Globus pallidus (tissue), 1 donor: ENCODE measurements around the gene TOX2.

ENCODE experiments used
- DNase-seq: peaks from one replicate; pipeline ENCODE4 v3.0.0-alpha.2; 2015; ENCODE audit warnings: low spot score

The TOX2 gene

DNA sequence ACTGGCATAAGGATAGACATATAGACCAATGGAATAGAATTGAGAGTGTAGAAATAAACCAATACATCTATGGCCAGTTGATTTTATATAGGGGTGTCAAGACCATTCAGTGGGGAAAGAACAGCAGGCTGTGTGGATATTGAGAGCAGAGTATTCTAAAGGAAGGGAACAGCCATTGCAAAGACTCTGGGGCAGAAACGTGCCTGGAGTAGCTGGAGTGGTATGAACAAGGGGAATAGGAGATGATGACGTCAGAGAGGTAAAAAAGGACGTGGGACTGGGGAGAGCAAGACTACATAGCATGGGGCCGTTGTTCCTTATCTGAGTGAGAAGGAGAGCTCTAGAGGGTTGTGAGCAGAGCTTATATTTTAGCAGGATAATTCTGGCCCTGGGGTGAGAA lies 85.2 kb downstream of the TOX2 start:
- DNase-seq, result no peak

DNA sequence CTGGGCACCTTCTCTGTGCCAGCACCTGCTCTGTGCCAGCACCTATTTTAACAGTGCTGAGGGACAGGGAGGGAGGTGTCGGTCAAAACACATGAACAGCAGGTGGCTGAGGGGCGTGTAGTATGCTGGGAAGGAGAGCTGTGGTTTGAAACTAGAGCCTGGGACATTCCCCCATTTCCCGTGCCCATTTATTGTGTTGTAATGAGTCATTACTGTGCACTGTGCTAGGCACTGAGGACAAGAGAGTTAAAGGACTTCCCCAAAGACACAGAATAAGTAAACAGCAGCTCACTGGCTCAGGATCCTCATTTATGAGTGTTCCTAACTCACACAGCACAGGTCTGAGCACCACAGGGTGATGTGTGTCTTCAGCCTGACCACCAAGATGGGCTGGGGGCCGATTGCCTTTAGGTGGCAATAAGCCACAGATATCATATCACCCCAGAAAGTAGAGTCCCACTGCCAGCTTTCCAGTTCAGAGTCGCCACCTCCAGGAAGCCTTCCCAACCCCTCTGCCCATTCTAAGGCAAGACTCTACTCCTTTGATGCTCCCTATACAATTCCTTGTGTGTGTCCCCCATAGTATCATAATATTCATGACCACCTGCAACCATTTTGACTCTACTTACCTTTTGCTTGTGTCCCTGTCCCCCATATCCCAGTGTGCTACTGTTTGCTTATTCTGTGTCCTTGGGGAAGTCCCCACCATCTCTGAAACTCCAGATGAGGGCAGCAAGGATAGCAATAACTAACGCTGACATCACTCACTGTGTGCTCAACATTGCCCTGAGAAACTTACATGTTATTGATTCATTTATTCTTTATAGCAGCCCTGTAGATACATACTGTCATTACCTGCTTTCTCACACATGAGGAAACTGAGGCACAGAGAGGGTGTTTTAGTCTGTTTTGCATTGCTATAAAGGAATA lies 87.3 kb downstream of the TOX2 start:
- no peak for DNase-seq

DNA sequence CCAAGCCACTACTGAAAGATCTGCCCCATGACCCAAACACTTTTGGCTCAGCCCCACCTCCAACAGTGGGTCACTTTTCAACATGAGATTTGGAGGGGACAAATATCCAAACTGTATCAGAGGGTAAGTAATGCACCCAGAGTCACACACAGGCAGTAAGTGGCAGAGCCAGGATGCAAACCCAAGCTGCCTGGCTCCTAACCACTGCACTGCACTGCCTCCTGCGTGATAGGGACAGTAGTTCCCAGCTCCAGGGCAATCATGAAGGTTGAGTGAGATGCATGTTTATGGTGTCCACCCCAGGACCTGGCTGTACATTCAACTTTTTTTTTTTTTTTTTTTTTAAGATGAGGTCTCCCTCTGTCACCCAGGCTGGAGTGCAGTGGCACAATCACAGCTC lies 88.2 kb downstream of the TOX2 start:
- no peak for DNase-seq

DNA sequence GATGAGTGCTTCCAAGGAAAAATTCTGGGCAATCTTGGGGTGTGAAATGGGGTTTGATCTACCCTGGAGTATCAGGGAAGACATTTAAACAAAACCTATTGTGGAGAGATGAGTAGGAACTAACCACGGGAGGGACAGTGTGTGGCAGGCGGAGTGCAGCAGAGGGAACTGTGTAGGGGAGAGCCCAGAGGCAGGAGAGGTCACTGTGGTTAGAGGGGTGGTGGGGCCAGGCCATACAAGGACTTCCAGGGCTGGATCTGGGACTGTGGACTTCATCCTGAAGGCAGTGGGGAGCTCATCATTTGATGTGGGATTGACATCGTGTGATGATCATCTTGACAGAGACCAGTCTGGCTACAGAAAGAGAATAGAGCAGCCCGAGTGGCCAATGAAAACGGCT lies 89.0 kb downstream of the TOX2 start:
- no peak for DNase-seq

DNA sequence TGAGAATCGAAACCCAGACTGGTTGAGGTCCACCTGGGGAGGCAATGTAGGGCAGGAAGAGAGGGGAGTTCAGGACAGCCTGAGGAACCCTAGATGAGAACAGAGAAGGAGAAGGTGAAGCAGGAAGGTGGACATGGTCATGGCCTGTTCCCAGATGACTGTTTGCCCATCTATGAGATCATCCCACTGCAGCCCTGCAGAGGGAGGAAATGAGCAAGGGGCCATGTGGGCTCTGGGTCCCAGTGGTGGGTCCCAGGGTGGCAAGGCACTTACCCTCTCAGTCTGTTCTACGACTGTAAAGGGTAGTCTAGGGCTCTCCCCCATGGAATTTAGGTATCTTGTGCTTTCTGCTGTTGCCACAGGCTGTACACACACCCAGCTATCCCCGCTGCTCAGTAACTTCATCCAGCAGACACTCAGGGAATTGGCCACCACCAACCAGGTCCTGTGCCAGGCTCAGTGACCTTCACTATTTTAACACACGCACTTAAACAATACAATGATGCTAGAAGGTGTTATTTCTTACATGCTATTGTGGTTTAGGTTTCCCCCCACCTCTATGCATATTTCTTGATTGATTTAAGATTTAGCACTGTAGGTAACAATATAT lies 89.8 kb downstream of the TOX2 start:
- no peak for DNase-seq

DNA sequence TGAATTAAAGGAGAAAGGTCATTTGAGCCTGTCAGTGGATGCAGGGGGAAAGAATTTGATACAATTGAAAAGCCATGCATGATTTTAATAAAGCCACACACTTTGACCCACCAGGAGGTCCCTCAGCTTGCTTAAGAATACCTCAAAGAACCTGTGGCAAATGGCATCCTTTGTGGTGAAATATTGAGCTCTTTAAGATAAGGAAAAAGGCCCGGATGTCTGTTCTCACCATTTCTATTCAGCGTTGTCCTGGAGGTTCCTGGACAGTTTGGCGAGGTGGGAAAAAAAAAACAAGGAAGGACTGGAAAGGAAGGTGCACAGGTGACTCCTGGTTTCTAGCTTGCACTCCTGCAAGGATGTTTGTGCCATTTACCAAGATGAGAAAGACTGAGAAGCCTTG lies 91.0 kb downstream of the TOX2 start:
- DNase-seq, result no peak

DNA sequence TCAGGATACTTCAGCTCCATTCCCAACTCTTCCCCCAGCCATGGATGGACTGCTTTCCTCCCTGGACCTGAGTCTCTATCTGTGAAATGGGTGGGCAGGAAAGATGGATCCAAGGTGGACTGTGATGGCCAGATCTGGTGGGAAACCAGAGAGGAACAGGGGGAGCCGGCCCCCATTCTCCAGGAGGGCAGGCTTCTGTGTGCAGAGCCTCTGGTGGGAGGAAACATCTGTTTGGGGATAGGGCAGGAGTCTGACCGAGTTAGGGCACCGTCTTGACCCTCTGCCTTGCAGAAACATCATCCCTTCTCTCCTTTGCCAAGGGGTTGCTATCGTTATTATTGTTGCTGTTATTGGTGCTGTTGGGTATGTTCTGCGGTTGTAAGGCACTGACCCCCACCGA lies 91.5 kb downstream of the TOX2 start:
- no peak for DNase-seq

DNA sequence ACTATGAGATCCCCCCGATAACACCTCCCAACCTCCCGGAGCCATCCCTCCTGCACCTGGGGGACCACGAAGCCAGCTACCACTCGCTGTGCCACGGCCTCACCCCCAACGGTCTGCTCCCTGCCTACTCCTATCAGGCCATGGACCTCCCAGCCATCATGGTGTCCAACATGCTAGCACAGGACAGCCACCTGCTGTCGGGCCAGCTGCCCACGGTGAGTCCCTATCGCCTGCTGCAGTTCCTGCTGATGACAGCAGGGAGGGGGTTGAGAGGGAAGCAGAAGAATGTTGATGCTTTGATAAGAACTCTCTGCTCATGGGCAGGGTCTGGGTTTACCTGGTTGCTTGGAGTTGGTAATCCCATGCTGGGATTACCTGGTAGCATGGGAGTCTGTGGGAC lies 91.9 kb downstream of the TOX2 start:
- DNase-seq, result no peak

DNA sequence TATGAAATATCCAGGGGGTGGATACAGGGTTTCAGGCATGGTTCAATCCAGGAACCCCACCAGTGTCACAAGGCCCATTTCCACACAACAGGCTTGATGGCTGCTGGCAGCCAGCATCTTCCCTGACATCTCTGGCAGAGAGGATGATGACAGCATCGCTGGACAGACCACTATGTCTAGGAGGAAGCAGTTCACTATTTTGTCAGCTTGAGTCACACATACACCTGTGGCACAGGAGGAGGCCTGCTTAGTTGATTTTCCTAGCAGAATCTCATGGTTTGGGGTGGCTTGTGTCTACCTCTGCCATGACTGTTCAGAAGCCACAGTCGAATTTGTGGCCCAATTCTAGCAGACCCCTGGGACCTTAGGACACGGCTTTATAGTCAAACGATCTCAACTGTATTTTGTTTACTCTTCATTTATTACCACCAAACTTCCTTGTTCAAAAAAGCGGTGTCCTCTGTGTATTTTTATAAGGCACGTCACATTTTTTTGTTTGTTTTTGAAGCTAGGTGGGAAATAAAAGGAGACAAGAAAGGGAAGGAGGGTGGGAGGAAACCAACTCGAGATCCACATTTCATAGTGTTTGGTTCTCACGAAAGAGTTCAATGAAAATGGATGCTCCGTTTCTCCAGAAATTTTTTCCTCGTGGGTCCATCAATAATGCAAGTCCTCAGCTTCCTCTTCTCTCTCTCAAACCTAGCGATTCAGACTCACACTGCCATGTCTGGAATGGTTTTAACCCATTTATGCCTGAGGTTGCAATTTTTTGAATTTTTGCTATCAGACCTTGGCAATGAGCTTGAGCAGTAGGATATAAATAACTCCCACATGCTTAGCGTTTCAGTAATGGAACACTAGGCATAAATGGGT lies 94.4 kb downstream of the TOX2 start:
- DNase-seq, result no peak

DNA sequence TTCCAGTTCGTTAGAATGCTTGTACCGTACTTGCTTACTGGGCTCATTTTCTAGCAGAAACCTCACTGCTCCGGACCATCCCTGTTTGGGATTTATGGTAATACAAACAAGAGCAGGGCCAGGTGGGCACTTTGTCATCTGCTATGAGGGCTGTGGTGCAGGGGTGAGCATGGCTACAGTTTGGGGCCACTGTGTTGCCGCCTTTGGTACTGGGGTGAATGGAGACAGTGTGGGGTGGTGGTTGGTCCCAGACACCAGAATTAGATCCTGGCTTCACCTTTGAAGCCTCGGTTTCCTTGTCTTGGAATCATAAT lies 95.0 kb downstream of the TOX2 start:
- DNase-seq, result no peak

DNA sequence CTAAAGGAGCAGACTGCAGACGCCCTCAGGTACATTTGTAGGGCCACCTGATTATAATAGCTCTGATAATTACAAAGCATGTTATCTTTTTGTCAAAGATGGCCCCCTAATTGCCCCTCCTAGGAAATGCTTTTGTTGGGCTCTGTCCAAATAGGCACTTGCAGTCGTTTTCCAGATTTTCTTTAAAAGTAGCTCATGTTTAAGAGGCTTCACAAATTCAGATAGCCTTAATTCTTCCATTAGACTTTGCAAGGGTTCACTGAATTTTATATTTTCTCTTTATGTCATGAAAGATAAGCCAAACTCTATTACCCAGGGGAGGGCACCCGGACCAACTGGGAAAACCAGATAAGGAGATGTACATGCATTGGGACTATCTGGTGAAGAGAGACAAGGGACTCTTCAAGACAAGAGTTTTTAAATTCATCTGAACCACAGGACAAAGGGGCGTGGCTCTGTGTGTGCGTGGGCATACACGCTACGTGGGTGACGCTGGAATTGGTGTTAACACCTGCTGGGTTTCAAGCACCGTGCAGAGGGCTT lies 95.6 kb downstream of the TOX2 start:
- DNase-seq, result no peak

DNA sequence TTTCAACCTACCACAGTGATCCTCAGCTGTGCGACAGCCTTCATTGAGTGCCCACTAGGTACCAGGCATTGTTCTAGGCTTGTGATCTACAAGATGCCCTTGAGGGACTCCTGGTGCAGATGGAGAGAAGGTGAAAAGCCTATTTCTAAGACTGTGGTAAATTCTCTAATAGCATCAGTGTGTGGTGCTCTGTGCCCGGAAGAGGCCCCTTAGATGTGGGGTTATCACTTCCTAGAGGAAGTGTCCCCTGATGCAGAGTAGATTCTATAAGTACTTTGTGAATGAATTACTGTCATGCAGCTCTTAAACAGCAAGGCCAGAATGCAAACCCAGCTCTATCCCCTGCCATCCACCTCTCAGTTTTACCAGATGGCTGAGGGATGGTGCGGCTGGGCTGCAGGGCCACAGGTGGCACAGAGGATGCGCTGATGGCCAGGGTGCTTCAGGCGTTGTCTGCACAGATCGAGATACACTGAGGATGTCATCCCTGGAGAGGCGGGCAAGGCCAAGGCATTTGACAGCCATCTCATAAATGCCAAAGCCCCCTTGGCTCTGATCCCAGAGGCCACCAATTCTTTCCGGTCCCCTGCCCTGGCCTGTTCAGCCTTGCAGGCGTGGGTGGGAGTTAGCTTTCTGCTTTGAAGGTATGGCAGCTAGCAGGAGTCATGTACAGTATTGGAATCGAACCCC lies 96.7 kb downstream of the TOX2 start:
- DNase-seq, result no peak

DNA sequence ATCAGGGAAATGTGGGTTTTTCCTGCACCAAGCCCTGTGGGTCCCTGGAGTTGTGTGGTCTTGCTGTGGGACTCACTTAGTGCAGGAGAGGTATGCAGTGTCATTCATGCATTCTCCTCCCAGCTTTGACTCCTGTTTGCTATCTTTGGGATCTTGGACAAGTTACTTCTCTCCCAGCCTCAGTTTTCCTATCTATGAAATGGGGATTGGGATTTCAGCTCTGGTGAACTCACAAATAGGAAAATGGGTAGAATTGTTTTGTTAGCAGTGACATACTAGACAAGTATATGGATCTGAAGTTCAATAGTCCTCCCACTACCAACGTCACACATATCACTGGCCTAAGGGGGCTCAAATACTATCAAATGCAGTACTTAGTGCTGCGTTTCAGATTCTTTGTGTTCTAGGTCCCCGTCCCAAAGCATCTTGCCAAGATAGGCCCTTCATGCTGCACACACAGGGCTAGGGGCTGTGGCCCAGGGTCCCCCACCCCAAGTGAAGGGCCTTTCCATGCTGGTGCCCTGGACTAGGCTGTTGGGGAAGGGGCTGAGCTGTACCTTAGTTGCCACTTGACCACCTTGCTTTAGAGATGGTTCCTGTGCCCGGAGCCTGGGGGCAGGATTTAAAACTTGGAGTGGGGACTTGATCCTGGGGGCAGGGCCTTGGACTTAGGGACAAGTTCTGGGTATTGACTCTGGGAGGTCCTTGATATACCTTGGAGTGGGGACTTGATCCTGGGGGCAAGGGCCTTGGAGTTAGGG lies 98.0 kb downstream of the TOX2 start:
- no peak for DNase-seq

DNA sequence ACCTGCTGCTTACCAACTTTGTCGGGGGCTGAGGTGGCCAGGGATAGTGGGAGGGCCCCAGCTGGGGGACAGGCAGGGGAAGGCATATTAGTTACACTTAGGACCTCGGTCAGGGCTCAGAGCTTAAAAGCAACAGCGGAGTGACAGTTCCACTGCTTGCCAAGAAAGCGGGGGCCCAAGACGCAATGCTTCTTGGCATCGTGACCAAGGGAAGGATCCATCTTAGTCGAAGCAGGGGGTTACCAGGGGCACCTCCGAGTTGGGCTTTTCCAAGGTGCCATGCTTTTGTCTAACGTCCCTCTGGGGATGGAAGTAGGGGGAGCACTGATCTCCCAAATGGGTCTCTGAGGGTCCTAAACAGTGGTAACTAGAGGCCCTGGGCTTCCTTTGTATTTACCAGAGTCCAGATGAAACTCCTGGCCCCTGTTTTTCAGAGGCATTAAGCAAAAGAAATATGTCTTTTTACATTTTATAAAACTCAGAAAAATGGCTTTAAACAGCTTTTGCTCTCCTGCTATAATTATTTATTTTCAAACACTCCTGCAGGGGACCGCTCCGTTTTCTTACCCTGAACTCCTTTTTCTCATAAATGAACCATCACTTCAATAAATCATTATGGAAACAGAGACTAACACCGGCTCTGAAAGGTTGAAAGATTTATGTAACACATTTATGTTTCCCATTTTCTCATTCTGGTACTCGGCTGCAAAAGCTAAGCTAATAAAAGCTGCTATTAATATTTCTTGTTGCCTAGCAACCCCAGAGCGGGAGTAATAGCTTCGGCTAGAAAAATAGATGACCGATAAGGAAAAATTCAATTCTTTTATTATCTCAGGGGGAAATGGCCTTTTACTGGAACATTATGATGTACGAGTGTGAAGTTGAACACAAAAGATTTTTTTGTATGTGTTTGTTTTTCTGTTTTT lies 100.4 kb downstream of the TOX2 start:
- DNase-seq, result no peak

DNA sequence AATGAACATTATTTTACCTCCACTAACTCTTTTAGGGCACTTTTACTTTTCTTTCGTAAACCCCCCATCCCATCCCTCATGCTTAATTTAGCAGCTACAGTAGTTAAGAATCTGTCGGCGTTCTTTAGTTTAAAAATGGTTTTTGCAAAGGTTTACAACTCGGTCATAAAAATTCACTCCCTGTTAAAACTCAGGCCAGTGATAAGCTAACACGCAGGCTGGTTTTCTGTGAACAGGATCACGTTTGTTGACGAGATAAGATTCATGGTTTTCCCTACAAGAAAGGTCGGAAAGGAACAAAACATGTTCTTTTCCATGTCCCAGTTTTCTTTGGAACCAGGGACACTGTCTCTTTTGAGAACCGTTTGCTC lies 101.1 kb downstream of the TOX2 start:
- no peak for DNase-seq

DNA sequence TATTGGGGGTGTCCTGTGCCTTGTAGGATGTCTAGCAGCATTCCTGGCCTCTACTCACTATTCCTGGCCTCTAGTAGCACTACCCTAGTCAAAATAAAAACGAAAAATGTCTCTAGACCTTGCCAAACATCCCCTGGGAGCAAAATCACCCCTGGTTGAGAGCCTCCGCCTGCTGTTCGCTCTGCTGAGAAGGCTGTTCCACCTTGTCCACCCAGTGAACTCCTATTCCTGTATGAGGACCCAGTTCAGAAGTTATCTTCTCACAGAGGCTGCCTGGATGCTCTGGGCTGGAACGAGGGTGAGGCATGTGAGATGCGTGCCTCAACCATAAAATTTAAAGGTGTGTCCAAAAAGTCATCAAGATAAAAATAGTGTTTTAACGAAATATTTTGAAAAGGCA lies 101.9 kb downstream of the TOX2 start:
- DNase-seq, result no peak

DNA sequence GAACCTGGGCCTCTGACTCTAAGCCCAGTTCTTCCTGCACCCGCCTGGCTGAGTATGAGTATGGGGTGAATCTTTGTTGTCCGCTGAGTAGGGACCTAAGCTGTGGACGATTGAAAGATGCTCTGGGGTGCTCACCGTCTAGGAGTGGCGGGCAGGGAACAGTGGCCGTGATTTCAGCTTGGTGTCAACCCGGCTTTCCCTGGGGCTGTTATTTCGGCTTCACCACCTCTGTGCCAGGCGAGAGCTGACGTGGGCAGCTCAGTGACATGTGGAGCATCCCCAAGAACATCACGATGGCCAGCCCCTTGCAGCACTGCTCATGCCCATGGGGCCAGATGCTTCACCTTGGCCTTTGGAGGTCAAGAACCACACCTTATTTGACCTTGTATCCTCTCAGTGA lies 102.6 kb downstream of the TOX2 start:
- no peak for DNase-seq

DNA sequence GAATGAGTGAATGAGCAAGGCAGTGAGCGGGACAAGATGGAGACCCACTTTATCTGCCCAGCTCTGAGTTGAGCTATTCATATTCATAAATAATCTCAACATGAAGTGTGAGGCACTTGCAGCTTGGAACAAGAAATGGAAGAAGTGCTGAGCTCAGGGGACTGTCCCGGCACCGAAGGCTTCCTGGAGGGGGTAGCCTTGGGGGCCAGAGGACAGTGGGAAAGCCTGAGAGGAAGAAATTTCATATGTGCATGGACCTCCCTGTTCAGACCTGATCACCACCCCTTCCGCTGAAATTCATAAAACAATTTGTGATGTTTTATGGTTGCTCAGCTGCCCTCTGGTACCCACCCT lies 103.2 kb downstream of the TOX2 start:
- DNase-seq, result no peak

DNA sequence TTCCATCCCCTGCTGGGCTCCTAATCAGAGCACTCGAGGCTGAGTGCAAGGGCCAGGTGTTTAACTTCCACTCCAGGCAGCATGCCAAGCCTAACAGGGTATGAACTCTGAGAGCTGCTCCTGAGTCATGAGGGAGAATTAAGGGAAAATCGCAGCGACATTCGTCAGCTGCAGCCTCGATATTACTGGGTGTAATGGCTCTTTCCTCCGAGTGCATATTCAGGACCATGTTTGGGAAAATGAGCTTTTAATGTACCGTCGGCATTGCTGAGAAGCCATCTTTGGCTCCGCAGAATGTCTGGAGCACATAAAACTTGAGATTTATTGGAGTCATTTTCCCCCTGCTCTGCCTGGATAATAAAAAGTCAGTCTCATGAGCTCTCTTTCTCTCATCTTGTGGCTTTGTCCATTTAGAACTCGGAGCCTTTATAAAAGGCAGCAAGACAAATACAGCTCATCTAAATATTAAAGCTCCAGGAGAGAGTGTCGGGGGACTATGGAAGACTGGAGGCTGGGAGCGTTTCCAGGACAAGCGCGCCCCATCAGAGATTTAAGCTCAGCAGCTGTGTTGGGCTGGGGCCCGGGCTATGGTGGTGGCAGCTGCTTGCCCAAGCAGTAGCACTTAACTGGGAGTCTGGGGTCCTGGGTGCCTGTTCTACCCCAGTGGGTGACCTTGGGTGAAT lies 103.7 kb downstream of the TOX2 start:
- peak; percentile 4 for DNase-seq
